ENCODE measurements around the gene CAMK2D.

DNA sequence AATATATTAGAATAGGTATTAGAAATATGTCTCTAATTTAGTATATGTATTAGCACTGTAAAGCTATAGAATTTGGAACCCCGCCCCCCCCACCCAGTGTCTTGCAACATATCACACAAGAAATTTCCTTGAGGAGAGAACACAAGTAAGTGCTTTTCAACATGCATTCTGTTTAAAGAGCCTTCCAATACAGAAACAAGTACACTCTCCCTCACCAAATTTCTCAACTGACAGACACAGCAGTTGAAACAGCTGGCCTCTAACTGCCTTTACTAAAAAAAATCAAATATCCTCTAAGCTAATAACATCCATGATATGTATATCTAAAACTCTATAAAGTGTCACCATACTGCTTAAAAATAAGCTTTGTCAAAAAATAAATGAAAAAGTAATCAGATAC, 12.4 kb downstream of the CAMK2D start:
- no peak for TF ChIP-seq CTCF (conservative IDR thresholded peaks at IDR 0.05; ENCODE audit: low read depth, low read length)
- no peak for TF ChIP-seq EZH2 (IDR thresholded peaks at IDR 0.05; ENCODE audit: low read length, unreplicated experiment)
- no peak for TF ChIP-seq EZH2phosphoT487 (IDR thresholded peaks at IDR 0.05; ENCODE audit: borderline replicate concordance, low read length)
